Superior temporal gyrus (tissue), 1 donor: Measurements from ENCODE around the gene XK.
"Not testable (repeated sequence)": the region's sequence is repeated elsewhere in the genome, so short reads cannot be mapped to it uniquely, and the experiment has no call there.

ENCODE experiments used
- DNase-seq: peaks from one replicate; pipeline ENCODE4 v3.0.0-alpha.2; 2016; ENCODE audit errors: extremely low spot score

The XK gene

DNA sequence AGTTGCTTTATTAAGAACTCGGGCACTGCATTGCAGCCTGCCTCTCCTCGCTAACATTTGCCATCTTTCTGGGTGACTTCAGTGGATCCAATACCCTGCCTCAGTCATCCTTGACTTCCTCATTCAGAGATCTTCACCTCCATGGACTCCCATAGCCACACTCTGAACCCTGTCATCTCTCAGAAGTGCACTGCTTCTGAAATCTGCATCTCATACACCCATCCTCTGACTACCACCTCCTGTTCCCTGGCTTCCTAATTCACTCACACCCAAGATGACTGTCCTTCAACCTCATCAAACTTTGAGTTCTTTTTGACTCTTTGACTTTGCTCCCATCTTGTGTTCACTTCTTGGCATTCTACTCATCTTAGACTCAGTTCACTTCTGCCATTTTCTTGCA lies 68.9 kb downstream of the XK start:
- no peak for DNase-seq

DNA sequence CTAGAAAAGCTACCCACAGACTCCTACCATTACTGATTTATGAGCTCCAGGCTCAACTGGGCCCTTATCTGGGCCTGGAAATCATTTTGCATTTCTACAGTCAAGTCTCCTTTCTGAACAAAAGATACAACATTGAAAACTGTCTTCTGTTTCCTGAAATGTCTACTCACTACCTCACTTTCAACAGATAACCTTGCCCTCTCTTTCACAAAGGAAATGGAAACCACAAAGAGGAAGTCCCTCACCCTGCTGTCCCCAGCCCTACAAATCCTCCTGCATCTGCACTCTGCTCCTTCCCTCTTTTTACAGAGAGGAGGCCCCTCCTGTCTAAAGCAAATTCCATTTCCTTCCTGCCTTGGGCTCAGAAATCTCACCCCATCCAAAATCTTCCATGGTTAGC lies 69.4 kb downstream of the XK start:
- DNase-seq = no peak

- no peak for DNase-seq
Measured at GRCh38 chrX:37757082-37757481, 71.5 kb downstream of the XK start.

DNA sequence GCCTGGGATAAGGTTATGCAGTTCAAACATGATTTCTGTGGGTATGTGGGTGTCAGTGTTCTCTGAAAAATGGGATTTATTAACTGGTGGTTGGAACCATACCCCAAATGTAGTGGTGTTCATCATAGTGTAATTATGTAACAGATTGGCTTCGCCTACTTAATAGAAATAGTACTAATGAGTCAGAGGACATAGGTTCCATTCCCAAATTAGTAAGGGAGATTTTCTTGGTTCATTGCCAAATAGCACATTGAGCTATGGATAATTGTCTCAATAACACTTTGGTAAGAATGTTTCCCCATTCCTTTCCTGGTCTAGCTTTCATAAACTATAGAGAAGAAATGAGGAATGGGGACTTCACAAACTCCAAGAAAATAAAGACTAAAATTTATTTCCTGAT lies 73.8 kb downstream of the XK start:
- no peak for DNase-seq

- DNase-seq = no peak
Measured at GRCh38 chrX:37759878-37760418, 74.4 kb downstream of the XK start.

- DNase-seq = no peak
Measured at GRCh38 chrX:37763400-37763799, 77.8 kb downstream of the XK start.

DNA sequence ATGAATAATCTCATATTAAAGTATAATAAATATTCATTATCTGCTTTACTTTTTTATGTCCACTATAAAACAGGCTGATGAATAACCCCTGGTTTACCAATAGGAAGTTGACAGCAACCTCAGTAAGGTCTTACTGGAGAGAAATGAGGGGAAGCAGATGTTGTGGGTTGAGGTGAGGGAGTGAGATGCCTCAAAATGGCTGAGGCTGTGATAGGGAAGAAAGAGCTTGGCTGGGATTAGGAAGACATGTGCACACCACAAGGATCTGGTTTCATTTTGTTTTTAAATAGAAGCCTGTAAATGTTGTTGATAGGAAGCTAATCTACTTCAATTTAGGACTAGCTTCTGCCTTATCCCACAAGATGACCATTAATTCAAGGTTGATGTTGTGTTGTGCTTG lies 79.9 kb downstream of the XK start:
- DNase-seq = no peak

DNA sequence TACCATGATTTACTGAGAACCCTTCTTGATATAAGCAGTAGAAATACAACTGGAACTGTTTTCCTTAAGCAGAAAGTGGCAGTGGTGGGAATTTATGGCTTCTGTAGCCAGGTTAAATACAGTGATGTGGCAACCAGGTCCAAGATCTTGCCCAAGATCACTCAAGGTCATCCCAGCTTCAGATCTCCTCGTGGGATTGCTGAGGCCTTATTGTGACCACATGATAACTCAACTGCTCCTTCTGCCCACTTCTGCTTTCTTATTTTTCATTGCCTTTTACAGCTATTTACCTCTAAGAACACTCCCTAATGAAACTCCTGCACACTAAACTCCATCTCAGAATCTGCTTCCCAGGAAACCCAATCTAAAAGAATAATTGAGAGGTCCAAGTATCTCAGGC lies 81.8 kb downstream of the XK start:
- no peak for DNase-seq

- DNase-seq = not testable (repeated sequence)
Measured at GRCh38 chrX:37768866-37769265, 83.3 kb downstream of the XK start.

DNA sequence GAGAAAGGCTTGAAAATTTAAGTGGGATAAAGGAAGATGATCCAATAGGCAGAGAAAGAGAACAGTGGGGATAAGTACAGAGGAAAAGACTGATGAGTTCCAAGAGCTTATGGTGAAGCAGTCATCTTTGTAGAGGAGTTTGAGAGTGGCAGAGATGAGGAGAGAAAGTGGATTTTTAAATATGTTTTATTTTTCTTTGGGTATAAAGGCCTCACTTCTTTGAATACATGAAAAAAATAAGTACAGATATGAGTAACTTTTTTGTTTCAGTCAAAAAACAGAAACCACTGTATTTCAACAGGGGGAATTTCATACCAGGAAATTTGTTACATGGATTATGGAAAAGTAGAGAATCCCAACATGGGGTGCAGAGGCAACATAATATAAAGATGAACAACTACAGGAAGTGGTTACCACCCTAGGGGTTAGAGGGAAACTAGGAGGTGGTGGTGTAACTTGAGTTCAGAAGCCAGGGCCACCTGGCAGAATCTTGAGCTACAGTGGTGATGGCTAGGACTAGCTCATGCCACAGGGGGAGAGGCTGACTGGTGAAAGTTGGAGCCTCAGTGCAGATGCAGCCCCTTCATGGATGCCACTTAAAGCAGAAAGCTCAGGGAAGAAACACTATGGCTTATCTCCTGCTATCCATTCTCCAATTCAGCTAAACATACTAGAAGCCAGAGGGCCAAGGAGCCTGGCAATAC lies 90.8 kb downstream of the XK start:
- no peak for DNase-seq

- no peak for DNase-seq
Measured at GRCh38 chrX:37776987-37777325, 91.4 kb downstream of the XK start.

GRCh38 chrX:37779857-37780256 lies 94.3 kb downstream of the XK start, which contains the start of gene CYBB:
CYBB (plus strand) TSS chrX:37780059; CDS start chrX:37780078, 19 bp downstream.
- no peak for DNase-seq

DNA sequence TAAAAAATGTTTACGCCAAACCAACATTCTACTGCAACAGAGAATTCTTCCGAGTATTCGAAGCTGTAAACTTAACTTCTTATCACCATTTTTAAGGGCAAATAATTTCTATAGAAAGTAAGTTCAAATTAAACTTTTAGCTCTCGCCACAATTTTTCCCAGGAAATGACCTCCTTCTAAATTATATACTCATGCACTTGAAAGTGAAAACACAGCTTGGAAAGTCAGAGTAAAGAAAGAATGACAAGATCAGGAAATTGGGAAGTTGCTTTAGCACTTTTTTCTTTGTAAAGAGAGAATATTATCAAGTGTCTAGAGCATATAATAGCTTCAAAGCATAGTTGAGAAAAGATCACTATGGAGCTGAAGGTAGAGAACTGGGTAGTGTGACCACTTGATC lies 95.5 kb downstream of the XK start:
- DNase-seq = no peak
